Transverse colon (tissue), 4 donors: Measurements from ENCODE around the gene TMED10. TPM values are rescaled to one million over a fixed set of nuclear protein-coding genes. Genes with fewer than 3 reads are reported as not detected.
A peak's percentile ranks its signal among the peaks of the same experiment; 100 is the strongest.

Source experiments
- DNase-seq: peaks from one replicate; pipeline ENCODE4 v3.0.0-alpha.2; 2019
- H3K27ac ChIP-seq, 4 donors: fragments of 200-600 bp; sonication (generic); 2 replicates each; pipeline ENCODE4 v1.5.1; 2016 to 2018; ENCODE audit warnings: inconsistent platforms in 4 of 4
- H3K27me3 ChIP-seq: fragments of 200-600 bp; sonication (generic); 2 replicates; pipeline ENCODE4 v1.5.1; 2017; ENCODE audit warnings: inconsistent platforms
- H3K36me3 ChIP-seq, 4 donors: fragments of 200-600 bp; sonication (generic); 2 replicates each; pipeline ENCODE4 v1.5.1; 2017 to 2019; ENCODE audit warnings: inconsistent platforms in 4 of 4
- H3K4me1 ChIP-seq, 4 donors: fragments of 200-600 bp; sonication (generic); 2 replicates each; pipeline ENCODE4 v1.5.1; 2017 to 2020; ENCODE audit warnings: inconsistent platforms in 4 of 4
- H3K4me3 ChIP-seq, 4 donors: fragments of 200-600 bp; sonication (generic); 1 replicate in 1 of 4; 2 replicates in 3 of 4; pipeline versions ENCODE4 v1.5.1 to v1.6.1; 2017 to 2019; ENCODE audit warnings: inconsistent platforms in 4 of 4
- H3K9me3 ChIP-seq, 2 donors: fragments of 200-600 bp; sonication (generic); 2 replicates each; pipeline ENCODE4 v1.5.1; 2017 to 2019; ENCODE audit warnings: inconsistent platforms in 2 of 2
- CTCF ChIP-seq, 5 experiments: fragments of 200-600 bp in 3 of 5; fragments of 450-650 bp in 2 of 5; sonication (generic) in 3 of 5; IDR thresholded peaks; 1 replicate in 2 of 5; 2 replicates in 3 of 5; pipeline ENCODE4 v1.5.1; 2016 to 2017; ENCODE audit warnings: antibody characterized with exemption in 5 of 5, inconsistent platforms in 3 of 5, mild to moderate bottlenecking in 2 of 5, moderate library complexity in 1 of 5
- EP300 ChIP-seq: sonication (generic); formaldehyde crosslinking; IDR thresholded peaks from one replicate; pipeline ENCODE4 v1.6.1; 2017; ENCODE audit warnings: antibody characterized with exemption, low read depth
- POLR2A ChIP-seq: fragments of 450-650 bp; IDR thresholded peaks from one replicate; pipeline ENCODE4 v1.6.1; 2016; ENCODE audit warnings: antibody characterized with exemption, mild to moderate bottlenecking, moderate library complexity
- POLR2AphosphoS5 ChIP-seq, 3 donors: sonication (generic); formaldehyde crosslinking; IDR thresholded peaks; one replicate each; pipeline ENCODE4 v1.6.1; 2016; ENCODE audit warnings: antibody characterized with exemption in 3 of 3
- WGBS, 2 donors: methylation state at CpG; one replicate each; pipeline ENCODE4 v1.1.5; 2018; ENCODE audit warnings: low coverage in 1 of 2; 5-methylcytosine and 5-hydroxymethylcytosine counted together
- in situ Hi-C, 4 donors: fragments of 200-750 bp; cut with MboI; loops; one replicate each; pipeline versions ENCODE4 v1.15.0 to v1.15.1; 2017; ENCODE audit warnings: low sequenced_read_pairs in 3 of 4, low pct_ligation_motif_present in 1 of 4, low pct_unique_long_range_greater_than_20kb in 1 of 4
- intact Hi-C: fragments of 100-400 bp; cut with DNase I; formaldehyde crosslinking; loops from one replicate; pipeline ENCODE4 v1.15.1; 2023; ENCODE audit warnings: low total_unique reads
- small RNA-seq, 4 donors: library from RNA; depleted of rRNA; stranded (forward); fragments of <200 nt; gene quantifications; one replicate each; pipeline ENCODE3, GENCODE V24; 2016
- total RNA-seq, 4 donors: library from RNA; depleted of rRNA; stranded (reverse); fragments of >200 nt; gene quantifications; one replicate each; pipeline ENCODE4 v1.1.0, GENCODE V29; 2016

The TMED10 gene
- total RNA-seq, 4 donors from 2014 or later, result 70.3 to 255 (median 244) TPM

- Histone ChIP-seq H3K27ac (no peak overlapping the region), H3K4me3 (no peak overlapping the region), H3K27me3 (no peaks in the 10 kb centered on the region), H3K36me3 (peaks cover 0 to 43% (median 11%) of the 10 kb centered on the region in 4 donors), H3K9me3 (no peaks in the 10 kb centered on the region), H3K4me1 (peaks cover 0 to 11% (median 0%) of the 10 kb centered on the region in 4 donors)
- intact Hi-C loops, result no loop called here
- in situ Hi-C loops, result loop anchor here in 3 of 4 donors (10.0 to 25.0 kb wide), 3 partner anchors 130 to 147 kb away; partner anchors contain the start of gene PGF (in 1 of the 3)
- no peak for TF ChIP-seq EP300
- no peak for TF ChIP-seq POLR2AphosphoS5 (IDR thresholded peaks at IDR 0.05)
- TF ChIP-seq CTCF (IDR thresholded peaks at IDR 0.05), result peak in 3 of 5 experiments; percentile 30 to 51 (median 34)
- 58% methylated on average over 5 of the region's 5 CpGs; no CpG with 5 or more reads in 1 of the 2 donors for WGBS, 2 donors
- peak; percentile 24 for DNase-seq
These were observed 91.9 kb downstream of the TMED10 start for GRCh38 chr14:75084513-75084912.

GRCh38 chr14:75083271-75083670, 93.1 kb downstream of the TMED10 start:
- Histone ChIP-seq H3K36me3 (peaks cover 0 to 41% (median 11%) of the 10 kb centered on the region in 4 donors), H3K4me3 (no peak overlapping the region), H3K27ac (no peak overlapping the region), H3K4me1 (peaks cover 0 to 11% (median 0%) of the 10 kb centered on the region in 4 donors), H3K9me3 (no peaks in the 10 kb centered on the region), H3K27me3 (no peaks in the 10 kb centered on the region)
- in situ Hi-C loops (loop anchor here in 3 of 4 donors (10.0 to 25.0 kb wide), 3 partner anchors 128 to 146 kb away; partner anchors contain the start of gene PGF (in 1 of the 3)), intact Hi-C loops (no loop called here)
- DNase-seq, result no peak
- TF ChIP-seq POLR2A, result no peak
- TF ChIP-seq CTCF (IDR thresholded peaks at IDR 0.05), result no peak
- TF ChIP-seq POLR2AphosphoS5 (IDR thresholded peaks at IDR 0.05), result no peak
- no peak for TF ChIP-seq EP300
- WGBS, 2 donors, result 90% methylated on average over 1 of the region's 1 CpG; no CpG with 5 or more reads in 1 of the 2 donors

- Histone ChIP-seq H3K4me3 (no peak overlapping the region), H3K36me3 (peaks cover 0 to 26% (median 3%) of the 10 kb centered on the region in 4 donors), H3K27me3 (no peaks in the 10 kb centered on the region), H3K4me1 (peaks cover 0 to 11% (median 0%) of the 10 kb centered on the region in 4 donors), H3K9me3 (no peaks in the 10 kb centered on the region), H3K27ac (peak overlapping the region; percentile 7 to 54 (median 36))
- 65 to 67% methylated on average over 2 of the region's 2 CpGs for WGBS, 2 donors
- intact Hi-C loops (no loop called here), in situ Hi-C loops (loop anchor here in 3 of 4 donors (10.0 to 25.0 kb wide), 3 partner anchors 127 to 144 kb away; partner anchors contain the start of gene PGF (in 1 of the 3))
- DNase-seq, result no peak
- TF ChIP-seq POLR2AphosphoS5 (IDR thresholded peaks at IDR 0.05), result no peak
These were observed 94.7 kb downstream of the TMED10 start for GRCh38 chr14:75081660-75082229.

Small RNAs within 50 kb of the gene (small RNA-seq; reads per million reads assigned to genes)
- 0 reads per million in 4 donors for gene HIF1AP1
- gene RNU4ATAC14P, result 0 to 0.71 (median 0) reads per million in 4 donors

Other genes with a start within 250 kb of the TMED10 start
- gene PGF, start 221.0 kb downstream of the TMED10 start, total RNA-seq, result 10 to 100 TPM in 2 of 4 donors, 1 to 10 TPM in 1, not detected in 1; 9.7 to 10.5 (median 10.1) TPM
- 10 to 100 TPM; 42.9 to 55.4 (median 51.1) TPM for gene EIF2B2, start 173.7 kb downstream of the TMED10 start, total RNA-seq
- gene MLH3, start 125.1 kb downstream of the TMED10 start, total RNA-seq, result 10 to 100 TPM; 24.5 to 58.3 (median 42.5) TPM
- gene ACYP1, start 112.6 kb downstream of the TMED10 start, total RNA-seq, result 10 to 100 TPM in 3 of 4 donors, 1 to 10 TPM in 1; 6.6 to 36.0 (median 23.2) TPM
- gene ZC2HC1C, start 107.0 kb downstream of the TMED10 start, total RNA-seq, result 10 to 100 TPM in 1 of 4 donors, 1 to 10 TPM in 2, not detected in 1; 7.5 to 40.0 (median 8.1) TPM
- 100 to 1,000 TPM in 1 of 4 donors, 10 to 100 TPM in 3; 24.4 to 121 (median 53.4) TPM for gene NEK9, start 49.6 kb downstream of the TMED10 start, total RNA-seq
- gene FOS, start 102.2 kb upstream of the TMED10 start, total RNA-seq, result 1,000 to 10,000 TPM in 2 of 4 donors, 100 to 1,000 TPM in 2; 345 to 1,356 (median 884) TPM